GM19099 (cell line): ENCODE data around the gene ISCA2.

Experiments used
- POLR2A ChIP-seq: IDR thresholded peaks from 3 replicates; pipeline ENCODE4 v1.6.1; 2011; ENCODE audit warnings: low read depth; ENCODE audit not compliant: insufficient read length; ENCODE audit errors: extremely low read depth

The ISCA2 gene

GRCh38 chr14:74510959-74511409 lies 17.4 kb downstream of the ISCA2 start:
- no peak for TF ChIP-seq POLR2A

GRCh38 chr14:74511966-74512830 lies 18.6 kb downstream of the ISCA2 start:
- TF ChIP-seq POLR2A = no peak

GRCh38 chr14:74514471-74514941 lies 20.9 kb downstream of the ISCA2 start:
- no peak for TF ChIP-seq POLR2A

DNA sequence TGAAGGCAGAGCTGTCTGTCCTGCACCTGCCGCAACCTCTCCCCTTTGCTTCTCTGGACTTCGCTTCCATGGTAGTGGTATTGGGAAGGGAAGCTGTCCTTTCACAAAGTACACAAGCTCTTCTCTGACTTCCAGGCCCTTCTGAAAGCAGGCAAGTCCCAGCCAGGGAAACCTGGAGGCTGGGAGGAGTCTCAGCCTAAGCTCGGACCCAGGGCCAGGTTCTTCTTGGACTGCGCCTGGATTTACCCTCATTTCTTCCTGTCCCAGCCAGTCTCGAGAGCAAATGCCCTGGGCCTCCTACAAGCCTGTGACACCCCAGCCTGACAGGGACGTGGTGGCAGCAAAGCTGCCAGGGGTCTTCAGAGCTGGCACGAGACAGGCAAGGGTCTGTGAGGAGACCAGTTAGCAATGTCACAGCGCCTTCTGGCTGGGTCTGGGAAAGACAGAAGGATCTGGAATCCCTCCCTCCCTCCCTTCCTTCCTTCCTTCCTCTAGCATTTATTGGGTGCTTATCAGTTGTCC lies 22.4 kb downstream of the ISCA2 start:
- no peak for TF ChIP-seq POLR2A

- no peak for TF ChIP-seq POLR2A
Measured at GRCh38 chr14:74516451-74517160, 23.0 kb downstream of the ISCA2 start.

DNA sequence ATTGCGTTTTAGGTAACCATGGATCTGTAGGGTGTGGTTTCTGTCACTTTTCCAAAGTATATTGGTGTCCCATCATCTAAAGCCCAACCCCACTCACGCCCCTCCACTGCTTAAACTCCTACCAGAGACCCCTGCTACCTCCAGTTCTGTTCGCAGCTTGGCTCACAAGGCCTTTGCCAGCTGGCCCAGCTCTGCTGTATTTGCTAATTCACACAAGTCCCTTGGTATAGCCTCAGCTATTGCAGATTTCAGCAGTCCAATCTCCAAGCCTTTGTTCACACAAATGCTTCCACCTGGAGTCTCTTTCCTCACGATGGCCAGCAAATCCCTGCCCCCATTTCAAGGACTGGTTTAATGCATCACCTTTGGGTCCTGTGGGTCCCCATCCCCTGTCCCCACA lies 24.2 kb downstream of the ISCA2 start:
- no peak for TF ChIP-seq POLR2A

- no peak for TF ChIP-seq POLR2A
Measured at GRCh38 chr14:74518221-74518620, 24.7 kb downstream of the ISCA2 start.

DNA sequence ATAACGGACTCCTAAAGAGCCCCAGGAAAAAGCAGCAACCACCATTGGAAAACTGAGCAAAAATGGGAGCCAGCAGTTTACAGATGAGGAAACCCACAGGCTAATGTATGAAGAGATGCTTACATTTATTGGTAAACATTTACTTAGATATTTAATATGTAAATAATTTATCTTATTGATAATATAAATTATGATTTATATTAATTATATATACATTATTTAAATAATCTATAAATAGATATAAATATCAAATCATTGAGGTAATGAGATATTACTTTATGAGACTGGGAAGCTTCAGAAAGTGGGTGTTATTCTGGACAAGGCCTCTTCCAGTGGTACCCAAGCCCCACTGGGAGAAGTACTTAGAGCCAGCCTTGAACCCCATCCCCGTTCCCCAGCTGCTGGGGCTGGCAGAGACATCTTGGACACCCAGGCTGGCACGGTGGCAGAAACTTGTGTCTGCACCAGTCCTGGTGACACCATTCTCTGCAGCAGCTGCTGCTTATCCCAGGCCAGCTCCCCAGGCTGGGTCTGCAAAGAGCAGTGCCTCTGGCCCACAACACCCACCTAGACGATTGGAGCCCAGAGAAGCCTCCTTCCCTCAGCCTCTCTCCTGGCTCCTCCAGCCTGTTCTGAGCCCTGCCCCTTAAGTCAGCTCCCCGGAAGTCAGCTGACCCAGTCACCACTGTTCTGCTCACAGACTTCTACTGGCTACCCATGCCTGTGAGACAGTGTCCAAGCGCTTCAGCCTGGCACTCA lies 25.9 kb downstream of the ISCA2 start:
- TF ChIP-seq POLR2A = no peak

GRCh38 chr14:74521756-74522155 lies 28.2 kb downstream of the ISCA2 start:
- TF ChIP-seq POLR2A = no peak

GRCh38 chr14:74522740-74523139 lies 29.2 kb downstream of the ISCA2 start:
- no peak for TF ChIP-seq POLR2A

DNA sequence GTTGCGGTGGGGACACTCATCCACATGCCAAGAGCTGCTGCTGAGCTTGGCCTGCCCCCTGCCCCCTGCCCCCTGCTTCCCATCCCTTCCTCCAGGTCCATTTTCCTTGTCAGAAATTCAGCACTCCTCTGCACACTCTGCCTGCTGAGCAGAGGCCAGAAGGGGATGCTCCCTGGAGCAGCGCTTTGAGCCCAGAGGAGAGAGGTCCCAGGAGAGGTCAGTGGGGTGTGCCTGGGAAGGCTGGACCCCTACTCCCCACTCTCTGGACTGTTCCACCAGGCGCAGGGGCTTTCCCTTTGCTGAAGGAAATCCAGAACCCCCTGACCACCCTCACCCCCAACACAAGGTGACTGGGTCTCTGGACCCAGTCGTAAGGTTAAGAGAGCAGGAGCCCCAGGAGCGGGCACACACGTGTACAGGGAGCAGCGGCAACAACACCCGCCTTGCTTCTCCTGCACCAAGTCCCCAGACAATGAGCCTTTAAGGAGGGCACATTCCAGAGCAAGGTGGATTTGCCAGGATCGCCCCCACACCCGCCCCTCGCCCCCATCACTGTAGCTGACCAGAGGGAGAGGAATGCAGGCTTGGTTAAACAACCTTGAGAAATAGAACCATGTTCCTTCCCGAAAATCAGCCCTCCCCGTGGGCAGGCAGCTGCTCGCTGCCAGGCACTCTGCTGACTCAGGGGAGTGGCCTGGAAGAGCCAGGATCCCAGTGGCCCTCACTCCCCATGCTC lies 30.7 kb downstream of the ISCA2 start:
- no peak for TF ChIP-seq POLR2A

GRCh38 chr14:74524812-74525135 lies 31.2 kb downstream of the ISCA2 start:
- TF ChIP-seq POLR2A = no peak

- TF ChIP-seq POLR2A = no peak
Measured at GRCh38 chr14:74525361-74525851, 31.8 kb downstream of the ISCA2 start.

DNA sequence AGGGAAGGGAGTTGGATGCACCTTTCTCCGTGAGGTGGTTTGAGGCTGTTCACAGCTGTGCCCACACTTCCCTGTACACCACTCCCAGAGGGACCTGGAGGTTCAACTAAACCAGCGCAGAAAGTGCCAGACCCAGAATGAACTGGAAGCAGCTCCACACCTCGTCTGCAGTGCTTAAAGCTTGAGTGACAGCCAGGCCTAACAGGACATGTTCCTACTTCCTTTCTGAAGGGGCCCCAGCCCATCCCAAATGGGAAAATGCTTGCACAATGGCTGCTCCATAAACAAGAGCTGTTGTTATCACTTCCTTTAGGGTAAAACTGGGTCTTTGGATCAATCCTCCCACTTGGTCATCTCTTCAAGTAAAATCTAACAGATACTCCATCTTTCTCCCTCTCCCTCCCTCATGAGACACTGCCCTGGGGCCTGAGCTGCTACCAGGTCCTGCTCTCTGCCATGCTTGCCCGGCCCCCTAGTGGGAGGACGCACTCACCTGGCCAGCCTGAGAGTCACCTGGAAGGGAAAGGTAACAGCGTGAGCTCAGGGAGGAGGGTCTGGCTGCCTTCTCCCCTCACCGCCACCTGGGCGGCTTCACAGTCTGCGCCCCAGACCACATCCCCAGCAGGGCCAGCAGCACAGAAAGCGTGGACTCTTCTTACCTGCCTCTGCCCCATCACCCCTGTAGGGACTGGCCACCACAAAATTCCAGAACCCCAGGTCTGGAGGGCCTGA lies 33.5 kb downstream of the ISCA2 start:
- no peak for TF ChIP-seq POLR2A
